Keratinocyte (primary cell): Measurements from ENCODE around the gene ANO7.

ENCODE experiments used
- CTCF ChIP-seq, 3 experiments: IDR thresholded peaks in 1 of 3; conservative IDR thresholded peaks in 1 of 3; optimal IDR thresholded peaks in 1 of 3; 2 replicates in 2 of 3; 3 replicates in 1 of 3; pipeline versions ENCODE3 to v1.5.1; 2011; ENCODE audit warnings: low read length in 3 of 3, mild to moderate bottlenecking in 3 of 3, moderate library complexity in 2 of 3, control low read depth in 1 of 3, inconsistent platforms in 1 of 3; ENCODE audit not compliant: insufficient read depth in 2 of 3; ENCODE audit errors: extremely low read depth in 1 of 3
- EZH2 ChIP-seq: IDR thresholded peaks from one replicate; pipeline ENCODE4 v1.6.1; 2012; ENCODE audit warnings: inconsistent platforms, mild to moderate bottlenecking, low read length, moderate library complexity

- TF ChIP-seq CTCF (optimal IDR thresholded peaks at IDR 0.05 in 1 of 3, IDR thresholded peaks at IDR 0.05 in 1 of 3, conservative IDR thresholded peaks at IDR 0.05 in 1 of 3; ENCODE audit: extremely low read depth in 1 of 3, insufficient read depth in 2 of 3, low read length in 3 of 3) = no peak
- TF ChIP-seq EZH2 = no peak
These were observed 67.7 kb downstream of the ANO7 start for GRCh38 chr2:241256168-241256545.
